Measurements from ENCODE around the gene NEK5. TPM values are rescaled to one million over a fixed set of nuclear protein-coding genes. Genes with fewer than 3 reads are reported as not detected.

NEK5 gene
- total RNA-seq, 2 donors from 2014 or later = 1.4 to 1.8 TPM

DNA sequence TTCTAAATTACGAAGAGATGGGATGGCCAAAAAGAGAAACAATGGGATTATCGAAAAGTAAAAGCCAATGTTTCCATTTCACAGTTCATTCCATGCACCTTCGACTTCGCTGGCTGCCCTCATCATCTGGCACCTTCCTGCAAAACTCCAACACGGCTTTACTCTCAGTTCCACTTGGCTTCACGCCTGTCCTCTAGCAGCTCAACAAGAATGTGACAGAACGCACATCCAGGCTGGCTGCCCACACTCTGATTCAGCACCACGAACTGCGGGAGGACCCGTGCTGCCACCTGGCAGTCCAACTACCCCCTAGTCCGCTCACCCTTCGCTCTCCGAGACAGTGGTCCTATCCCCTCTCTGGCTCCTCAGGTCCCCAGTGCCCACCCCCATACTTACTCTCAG lies 129.4 kb downstream of the NEK5 start:
- peaks cover 59% of the 10 kb centered on the region for H3K4me1 Mint-ChIP-seq
- 86 to 91% methylated on average over 12 to 13 of the region's 13 CpGs for WGBS, 2 experiments (ENCODE audit: insufficient coverage in 1 of 2, insufficient read length in 1 of 2)
- peak overlapping the region; percentile 30 for H3K4me3 Mint-ChIP-seq

DNA sequence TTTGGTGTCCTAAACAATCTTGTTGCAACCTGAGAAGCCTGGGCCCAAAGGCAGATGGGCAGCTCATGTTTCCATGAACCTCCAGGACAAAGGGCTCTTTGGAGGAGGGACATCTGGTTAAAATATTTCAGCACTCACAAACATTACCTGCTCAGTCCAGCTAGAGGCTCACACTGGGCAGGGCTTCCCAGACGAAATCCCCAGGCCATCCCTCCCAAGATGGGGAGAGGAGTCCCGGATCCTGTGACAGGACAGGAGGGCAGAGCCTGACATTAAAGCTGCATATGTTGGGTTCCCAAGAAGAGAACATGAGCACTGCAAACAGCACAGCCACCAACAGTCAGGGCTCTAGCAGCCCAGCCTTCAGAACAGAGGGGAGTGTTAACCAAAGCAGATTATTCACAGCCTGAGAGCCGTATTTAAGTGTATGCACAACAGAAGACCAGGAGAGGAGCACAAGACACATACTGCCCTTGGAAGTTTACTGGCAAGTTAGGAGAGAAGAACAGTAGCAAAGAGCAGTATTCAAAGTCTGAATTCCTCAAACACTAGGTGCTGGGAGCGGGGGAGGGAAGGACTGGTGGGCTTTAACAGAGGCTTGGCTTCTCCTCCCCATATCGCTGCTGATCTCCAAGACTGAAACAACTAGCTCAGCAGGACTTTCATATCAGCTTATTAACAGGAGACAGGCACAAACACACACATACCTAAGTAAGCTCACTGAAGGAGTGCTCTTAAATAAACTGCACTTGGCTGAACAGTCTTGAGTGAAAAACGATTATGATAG lies 130.0 kb downstream of the NEK5 start:
- no peak overlapping the region for H3K27ac ChIP-seq (ENCODE audit: low read depth, low read length)
- peak overlapping the region; percentile 59 for H3K4me3 ChIP-seq (ENCODE audit: low read length)
- no peaks in the 10 kb centered on the region for H3K36me3 ChIP-seq (ENCODE audit: control insufficient read depth, insufficient read depth, low read length)
- H3K27ac Mint-ChIP-seq = peak overlapping the region; percentile 59
- peaks cover 34% of the 10 kb centered on the region for H3K27me3 Mint-ChIP-seq (ENCODE audit: insufficient read depth)
- H3K9me3 ChIP-seq (ENCODE audit: control insufficient read depth, low read length) = no peaks in the 10 kb centered on the region
- TF ChIP-seq, protein P1, sequence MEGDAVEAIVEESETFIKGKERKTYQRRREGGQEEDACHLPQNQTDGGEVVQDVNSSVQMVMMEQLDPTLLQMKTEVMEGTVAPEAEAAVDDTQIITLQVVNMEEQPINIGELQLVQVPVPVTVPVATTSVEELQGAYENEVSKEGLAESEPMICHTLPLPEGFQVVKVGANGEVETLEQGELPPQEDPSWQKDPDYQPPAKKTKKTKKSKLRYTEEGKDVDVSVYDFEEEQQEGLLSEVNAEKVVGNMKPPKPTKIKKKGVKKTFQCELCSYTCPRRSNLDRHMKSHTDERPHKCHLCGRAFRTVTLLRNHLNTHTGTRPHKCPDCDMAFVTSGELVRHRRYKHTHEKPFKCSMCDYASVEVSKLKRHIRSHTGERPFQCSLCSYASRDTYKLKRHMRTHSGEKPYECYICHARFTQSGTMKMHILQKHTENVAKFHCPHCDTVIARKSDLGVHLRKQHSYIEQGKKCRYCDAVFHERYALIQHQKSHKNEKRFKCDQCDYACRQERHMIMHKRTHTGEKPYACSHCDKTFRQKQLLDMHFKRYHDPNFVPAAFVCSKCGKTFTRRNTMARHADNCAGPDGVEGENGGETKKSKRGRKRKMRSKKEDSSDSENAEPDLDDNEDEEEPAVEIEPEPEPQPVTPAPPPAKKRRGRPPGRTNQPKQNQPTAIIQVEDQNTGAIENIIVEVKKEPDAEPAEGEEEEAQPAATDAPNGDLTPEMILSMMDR (conservative IDR thresholded peaks at IDR 0.05) = no peak
- peak overlapping the region; percentile 1 for H3K9ac ChIP-seq (ENCODE audit: extremely low read depth, low read length, poor library complexity, severe bottlenecking)
- H3K4me1 Mint-ChIP-seq = peaks cover 59% of the 10 kb centered on the region
- peaks cover 35% of the 10 kb centered on the region for H3K4me1 ChIP-seq (ENCODE audit: control insufficient read depth, insufficient read depth, low read length)
- 38 to 70% methylated on average over 3 to 6 of the region's 6 CpGs for WGBS, 2 experiments (ENCODE audit: insufficient coverage in 1 of 2, insufficient read length in 1 of 2)
- H3K9me3 Mint-ChIP-seq = no peaks in the 10 kb centered on the region
- H3K36me3 Mint-ChIP-seq (ENCODE audit: low read depth) = no peaks in the 10 kb centered on the region
- peaks cover 27% of the 10 kb centered on the region for H3K27me3 ChIP-seq (ENCODE audit: control insufficient read depth, insufficient read depth, low read length, poor library complexity, severe bottlenecking)
- peak; percentile 69 for DNase-seq
- peak overlapping the region; percentile 30 for H3K4me3 Mint-ChIP-seq

More for the DNA sequence above, 129.4 kb downstream of the NEK5 start:
- no peaks in the 10 kb centered on the region for H3K36me3 ChIP-seq (ENCODE audit: control insufficient read depth, insufficient read depth, low read length)
- H3K4me3 ChIP-seq (ENCODE audit: low read length) = peak overlapping the region; percentile 59
- H3K27ac ChIP-seq (ENCODE audit: low read depth, low read length) = no peak overlapping the region
- Mint-ChIP-seq H3K27ac (peak overlapping the region; percentile 42), H3K27me3 (ENCODE audit: insufficient read depth) (peaks cover 32% of the 10 kb centered on the region), H3K9me3 (no peaks in the 10 kb centered on the region), H3K36me3 (ENCODE audit: low read depth) (no peaks in the 10 kb centered on the region)
- no peak overlapping the region for H3K9ac ChIP-seq (ENCODE audit: extremely low read depth, low read length, poor library complexity, severe bottlenecking)
- no peaks in the 10 kb centered on the region for H3K9me3 ChIP-seq (ENCODE audit: control insufficient read depth, low read length)
- peak; percentile 69 for DNase-seq
- peaks cover 23% of the 10 kb centered on the region for H3K27me3 ChIP-seq (ENCODE audit: control insufficient read depth, insufficient read depth, low read length, poor library complexity, severe bottlenecking)
- TF ChIP-seq, protein P1 (conservative IDR thresholded peaks at IDR 0.05) = no peak
- peaks cover 35% of the 10 kb centered on the region for H3K4me1 ChIP-seq (ENCODE audit: control insufficient read depth, insufficient read depth, low read length)

DNA sequence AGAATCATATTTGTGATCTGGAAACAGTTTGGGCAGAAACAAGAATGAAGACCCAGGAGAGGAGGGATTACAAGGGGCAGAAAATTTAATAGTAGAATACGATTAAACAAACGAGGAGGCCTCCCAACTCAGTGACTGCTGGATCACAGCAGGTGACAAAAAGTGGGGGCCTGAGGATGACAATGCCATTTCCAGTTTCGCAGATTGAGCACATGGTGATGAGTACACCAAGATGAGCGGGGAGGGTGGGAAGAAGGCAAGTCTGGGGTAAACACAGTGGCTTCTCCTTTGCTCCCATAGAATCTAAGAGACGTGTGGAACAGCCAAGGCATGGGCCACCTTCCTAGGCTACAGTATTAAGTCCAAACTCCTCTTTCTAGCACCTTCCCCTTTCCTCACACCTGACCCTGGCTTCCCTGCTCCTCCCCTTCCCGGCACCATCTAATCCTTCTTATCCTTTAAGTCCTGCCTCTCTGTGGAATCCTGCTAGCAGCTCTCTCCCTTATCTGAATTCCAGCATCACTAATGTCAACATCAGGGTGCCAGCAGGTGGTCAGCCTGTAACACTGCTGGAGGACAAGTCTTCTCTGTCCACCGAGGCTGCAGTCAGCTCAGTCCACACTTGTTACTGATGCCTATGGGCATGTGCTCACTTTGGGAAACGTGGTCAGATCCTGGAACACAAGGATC lies 131.1 kb downstream of the NEK5 start:
- Histone ChIP-seq H3K9me3 (ENCODE audit: control insufficient read depth, low read length) (no peaks in the 10 kb centered on the region), H3K9ac (ENCODE audit: extremely low read depth, low read length, poor library complexity, severe bottlenecking) (no peak overlapping the region), H3K4me1 (ENCODE audit: control insufficient read depth, insufficient read depth, low read length) (peaks cover 35% of the 10 kb centered on the region), H3K27ac (ENCODE audit: low read depth, low read length) (no peak overlapping the region), H3K36me3 (ENCODE audit: control insufficient read depth, insufficient read depth, low read length) (no peaks in the 10 kb centered on the region), H3K4me3 (ENCODE audit: low read length) (peak overlapping the region; percentile 7), H3K27me3 (ENCODE audit: control insufficient read depth, insufficient read depth, low read length, poor library complexity, severe bottlenecking) (peaks cover 27% of the 10 kb centered on the region)
- DNase-seq = peak; percentile 93
- 50 to 70% methylated on average over 6 to 8 of the region's 8 CpGs for WGBS, 2 experiments (ENCODE audit: insufficient coverage in 1 of 2, insufficient read length in 1 of 2)
- peaks cover 38% of the 10 kb centered on the region for H3K27me3 Mint-ChIP-seq (ENCODE audit: insufficient read depth)
- H3K9me3 Mint-ChIP-seq = no peaks in the 10 kb centered on the region
- peaks cover 59% of the 10 kb centered on the region for H3K4me1 Mint-ChIP-seq
- H3K4me3 Mint-ChIP-seq = no peak overlapping the region
- H3K27ac Mint-ChIP-seq = peak overlapping the region; percentile 41
- TF ChIP-seq, protein P1 (conservative IDR thresholded peaks at IDR 0.05) = no peak
- no peaks in the 10 kb centered on the region for H3K36me3 Mint-ChIP-seq (ENCODE audit: low read depth)
